Osteoblast (primary cell): Measurements from ENCODE around the gene TNFAIP2. TPM values are rescaled to one million over a fixed set of nuclear protein-coding genes. Genes with fewer than 3 reads are reported as not detected.

Source experiments
- DNase-seq: peaks from one replicate; pipeline ENCODE4 v3.0.0; 2011; ENCODE audit warnings: low spot score, mixed read lengths; ENCODE audit not compliant: insufficient read length; ENCODE audit errors: missing footprints
- H2AFZ ChIP-seq: 2 replicates; pipeline ENCODE4 v1.6.0; 2011; ENCODE audit warnings: mild to moderate bottlenecking, low read length
- H3K27ac ChIP-seq: 2 replicates; pipeline ENCODE4 v1.5.1; 2011; ENCODE audit warnings: mild to moderate bottlenecking, low read depth, low read length, moderate library complexity
- H3K27me3 ChIP-seq: 2 replicates; pipeline ENCODE4 v1.6.0; 2012; ENCODE audit warnings: mild to moderate bottlenecking, control low read depth, inconsistent platforms, low read length, moderate library complexity; ENCODE audit not compliant: insufficient read depth
- H3K36me3 ChIP-seq: 2 replicates; pipeline ENCODE4 v1.5.1; 2011; ENCODE audit warnings: mild to moderate bottlenecking, low read length, control low read depth, moderate library complexity; ENCODE audit not compliant: insufficient read depth
- H3K4me1 ChIP-seq: 2 replicates; pipeline ENCODE4 v1.5.1; 2011; ENCODE audit warnings: mild to moderate bottlenecking, low read length, control low read depth, moderate library complexity; ENCODE audit not compliant: insufficient read depth
- H3K4me2 ChIP-seq: 2 replicates; pipeline ENCODE4 v1.6.0; 2011; ENCODE audit warnings: mild to moderate bottlenecking, low read length; ENCODE audit not compliant: insufficient read depth
- H3K4me3 ChIP-seq: fragments of 200-600 bp; sonication (generic); 3 replicates; pipeline ENCODE4 v1.5.1; 2012; ENCODE audit warnings: mild to moderate bottlenecking, low read length, inconsistent platforms; ENCODE audit not compliant: insufficient read depth
- H3K79me2 ChIP-seq: 2 replicates; pipeline ENCODE4 v1.6.0; 2012; ENCODE audit warnings: mild to moderate bottlenecking, low read length, control low read depth, inconsistent platforms; ENCODE audit not compliant: insufficient read depth
- H3K9me3 ChIP-seq: 2 replicates; pipeline ENCODE4 v1.5.1; 2011; ENCODE audit warnings: low read depth, low read length, control low read depth
- H4K20me1 ChIP-seq: 2 replicates; pipeline ENCODE4 v1.6.0; 2012; ENCODE audit warnings: mild to moderate bottlenecking, low read length, control low read depth; ENCODE audit not compliant: insufficient read depth
- CTCF ChIP-seq: IDR thresholded peaks from 2 replicates; pipeline ENCODE4 v1.5.1; 2011; ENCODE audit warnings: mild to moderate bottlenecking, low read depth, low read length, moderate library complexity; ENCODE audit errors: extremely low read depth
- total RNA-seq: library from RNA; depleted of rRNA; stranded (reverse); fragments of >200 nt; gene quantifications from 2 replicates; pipeline ENCODE4 v1.2.3, GENCODE V29; 2012

TNFAIP2 gene
- total RNA-seq, 1 donor, result 60.1 TPM

- Histone ChIP-seq H4K20me1 (no peaks in the 10 kb centered on the region), H3K36me3 (no peaks in the 10 kb centered on the region), H3K79me2 (no peaks in the 10 kb centered on the region), H3K4me3 (no peak overlapping the region), H3K9me3 (no peaks in the 10 kb centered on the region), H2AFZ (no peak overlapping the region), H3K27me3 (peaks cover 28% of the 10 kb centered on the region), H3K27ac (no peak overlapping the region), H3K4me2 (no peak overlapping the region), H3K4me1 (peaks cover 3% of the 10 kb centered on the region)
- TF ChIP-seq CTCF, result no peak
- peak; percentile 90 for DNase-seq
Observed at GRCh38 chr14:103102689-103103260, 20.5 kb upstream of the TNFAIP2 start.

- no peaks in the 10 kb centered on the region for H3K9me3 ChIP-seq
- peak; percentile 95 for DNase-seq
- H4K20me1 ChIP-seq, result no peaks in the 10 kb centered on the region
- no peak overlapping the region for H3K27ac ChIP-seq
- H3K4me1 ChIP-seq, result peaks cover 3% of the 10 kb centered on the region
- no peaks in the 10 kb centered on the region for H3K36me3 ChIP-seq
- TF ChIP-seq CTCF, result no peak
- no peak overlapping the region for H2AFZ ChIP-seq
- H3K4me3 ChIP-seq, result no peak overlapping the region
- no peaks in the 10 kb centered on the region for H3K79me2 ChIP-seq
- H3K27me3 ChIP-seq, result peaks cover 28% of the 10 kb centered on the region
- peak overlapping the region; percentile 58 for H3K4me2 ChIP-seq
Observed at GRCh38 chr14:103103461-103104388, 19.5 kb upstream of the TNFAIP2 start.

GRCh38 chr14:103104389-103104653 is 18.9 kb upstream of the TNFAIP2 start:
- no peak for TF ChIP-seq CTCF
- H3K4me3 ChIP-seq, result no peak overlapping the region

More at GRCh38 chr14:103104389-103104653, 18.9 kb upstream of the TNFAIP2 start:
- peaks cover 3% of the 10 kb centered on the region for H3K4me1 ChIP-seq
- H2AFZ ChIP-seq, result no peak overlapping the region
- H4K20me1 ChIP-seq, result no peaks in the 10 kb centered on the region
- H3K27ac ChIP-seq, result no peak overlapping the region
- no peaks in the 10 kb centered on the region for H3K79me2 ChIP-seq
- no peak overlapping the region for H3K4me2 ChIP-seq
- no peak for DNase-seq
- H3K36me3 ChIP-seq, result no peaks in the 10 kb centered on the region
- H3K9me3 ChIP-seq, result no peaks in the 10 kb centered on the region
- H3K27me3 ChIP-seq, result peaks cover 28% of the 10 kb centered on the region
